Heart left ventricle (tissue), 16 donors: ENCODE measurements around the gene THNSL1. TPM values are rescaled to one million over a fixed set of nuclear protein-coding genes. Genes with fewer than 3 reads are reported as not detected.

Source experiments
- ATAC-seq, 4 donors: fragments of 200-7000 bp; cut with Tn5 transposase; one replicate each; pipeline ENCODE4 v1.9.1; 2020 to 2022; ENCODE audit warnings: moderate library complexity in 4 of 4, mild to moderate bottlenecking in 3 of 4, moderate number of reproducible peaks in 1 of 4
- DNase-seq, 5 donors: peaks; one replicate each; pipeline ENCODE4 v3.0.0-alpha.2; 2020
- H3K27ac ChIP-seq, 12 donors: fragments of 200-600 bp; sonication (generic) in 4 of 12; one replicate each; pipeline versions ENCODE4 v1.5.0 to v1.8.0; 2016 to 2022; ENCODE audit warnings: mild to moderate bottlenecking in 2 of 12
- H3K27me3 ChIP-seq, 9 donors: fragments of 200-600 bp; sonication (generic) in 2 of 9; one replicate each; pipeline versions ENCODE4 v1.5.1 to v1.8.0; 2016 to 2022; ENCODE audit warnings: mild to moderate bottlenecking in 3 of 9
- H3K36me3 ChIP-seq, 9 donors: fragments of 200-600 bp; sonication (generic) in 2 of 9; one replicate each; pipeline versions ENCODE4 v1.5.0 to v1.8.0; 2018 to 2022; ENCODE audit warnings: mild to moderate bottlenecking in 2 of 9
- H3K4me1 ChIP-seq, 12 donors: fragments of 200-600 bp; sonication (generic) in 4 of 12; one replicate each; pipeline versions ENCODE4 v1.5.0 to v1.8.0; 2016 to 2022; ENCODE audit warnings: mild to moderate bottlenecking in 3 of 12
- H3K4me3 ChIP-seq, 12 donors: fragments of 200-600 bp; sonication (generic) in 4 of 12; one replicate each; pipeline versions ENCODE4 v1.5.0 to v1.8.0; 2017 to 2022; ENCODE audit warnings: mild to moderate bottlenecking in 9 of 12, moderate library complexity in 4 of 12
- H3K9me3 ChIP-seq, 12 donors: fragments of 200-600 bp; sonication (generic) in 4 of 12; one replicate each; pipeline versions ENCODE4 v1.5.0 to v1.8.0; 2016 to 2022; ENCODE audit warnings: mild to moderate bottlenecking in 1 of 12
- POLR2A ChIP-seq, 2 donors: fragments of 450-650 bp; IDR thresholded peaks; one replicate each; pipeline ENCODE4 v1.6.1; 2017; ENCODE audit warnings: antibody characterized with exemption in 2 of 2, mild to moderate bottlenecking in 2 of 2, moderate library complexity in 2 of 2
- WGBS, 4 donors: extraction: QIAGEN DNeasy Blood & Tissue Kit in 2 of 4; methylation state at CpG; one replicate each; pipeline versions ENCODE4 v1.1.5 to v1.1.7; 2013 to 2018; 5-methylcytosine and 5-hydroxymethylcytosine counted together
- intact Hi-C, 10 donors: fragments of 100-400 bp; cut with DNase I; formaldehyde crosslinking; loops; one replicate each; pipeline versions ENCODE4 v1.11.1 to v1.14.2; 2022
- polyA plus RNA-seq, 2 donors: library from polyadenylated mRNA; stranded (reverse); fragments of 200-250 nt; gene quantifications; one replicate each; pipeline ENCODE4 v1.2.3, GENCODE V29; 2013
- total RNA-seq, 9 donors: library from RNA; depleted of rRNA in 2 of 9; stranded (reverse); fragments of >200 nt in 2 of 9; fragmentation: NEBNext Ultra II Directional in 3 of 9; extraction: Animal tissue kit (Norgen Biotek cat#: 25700) in 3 of 9; gene quantifications; one replicate each; pipeline versions ENCODE4 v1.1.0 to v1.2.4, GENCODE V29; 2016 to 2023
- TF ChIP-seq, protein P1 (sequence below), 12 donors: fragments of 200-600 bp; sonication (generic) in 4 of 12; IDR thresholded peaks; one replicate each; pipeline versions ENCODE4 v1.5.0 to v1.8.0; 2018 to 2022; ENCODE audit warnings: antibody characterized with exemption in 12 of 12, mild to moderate bottlenecking in 5 of 12
- donor health status: ischemic (EF 13 %, LVEDD 7.1; RV severe dilation, severe dysfunction).
- donor health status: healthy with polysubstance abuse.
- donor health status: DM: no; HTN: yes; CAD: no.
- donor health status: DM: no; HTN: no; CAD: no.
- donor health status: ischemic (EF 25% LVEDD 6.9; RV normal size, moderate dysfunction).
- donor health status: ischemic (EF 25% LVEDD 5.7; RV mildly dilated, moderate dysfunction).
- donor health status: healthy.
- donor health status: DM: yes; HTN: yes; CAD: no.
- donor health status: ischemic (EF 35%, LVEDD 5.7; RV mildly dilated, moderate dysfunction).
- donor health status: nonischemic (EF 11% LVEDD 7.7; RV severe dilation, severe dysfunction).
- donor health status: DM: yes; HTN: yes; CAD: no.
- donor health status: PGD.
- donor health status: ischemic (EF 29% LVEDD 5.4; RV normal size, mild dysfunction).
- donor health status: nonischemic (EF 23%, LVEDD 6.1; RV moderate dilation, normal function).

Gene THNSL1
- total and polyA plus RNA-seq, 11 donors, result 1.9 to 6.9 (median 3.9) TPM

GRCh38 chr10:25050402-25050801 lies 34.0 kb downstream of the THNSL1 start:
- Histone ChIP-seq H3K27ac (no peak overlapping the region), H3K4me3 (no peak overlapping the region), H3K9me3 (no peaks in the 10 kb centered on the region), H3K36me3 (no peaks in the 10 kb centered on the region), H3K27me3 (no peaks in the 10 kb centered on the region), H3K4me1 (peaks cover 0 to 14% (median 0%) of the 10 kb centered on the region in 12 donors)
- ATAC-seq (no peak), DNase-seq (no peak)
- 85 to 93% (median 89%) methylated on average over 9 of the region's 9 CpGs for WGBS, 4 donors
- intact Hi-C loops, result no loop called here
- TF ChIP-seq POLR2A (IDR thresholded peaks at IDR 0.05), result no peak
- TF ChIP-seq, protein P1, sequence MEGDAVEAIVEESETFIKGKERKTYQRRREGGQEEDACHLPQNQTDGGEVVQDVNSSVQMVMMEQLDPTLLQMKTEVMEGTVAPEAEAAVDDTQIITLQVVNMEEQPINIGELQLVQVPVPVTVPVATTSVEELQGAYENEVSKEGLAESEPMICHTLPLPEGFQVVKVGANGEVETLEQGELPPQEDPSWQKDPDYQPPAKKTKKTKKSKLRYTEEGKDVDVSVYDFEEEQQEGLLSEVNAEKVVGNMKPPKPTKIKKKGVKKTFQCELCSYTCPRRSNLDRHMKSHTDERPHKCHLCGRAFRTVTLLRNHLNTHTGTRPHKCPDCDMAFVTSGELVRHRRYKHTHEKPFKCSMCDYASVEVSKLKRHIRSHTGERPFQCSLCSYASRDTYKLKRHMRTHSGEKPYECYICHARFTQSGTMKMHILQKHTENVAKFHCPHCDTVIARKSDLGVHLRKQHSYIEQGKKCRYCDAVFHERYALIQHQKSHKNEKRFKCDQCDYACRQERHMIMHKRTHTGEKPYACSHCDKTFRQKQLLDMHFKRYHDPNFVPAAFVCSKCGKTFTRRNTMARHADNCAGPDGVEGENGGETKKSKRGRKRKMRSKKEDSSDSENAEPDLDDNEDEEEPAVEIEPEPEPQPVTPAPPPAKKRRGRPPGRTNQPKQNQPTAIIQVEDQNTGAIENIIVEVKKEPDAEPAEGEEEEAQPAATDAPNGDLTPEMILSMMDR (IDR thresholded peaks at IDR 0.05), result no peak

DNA sequence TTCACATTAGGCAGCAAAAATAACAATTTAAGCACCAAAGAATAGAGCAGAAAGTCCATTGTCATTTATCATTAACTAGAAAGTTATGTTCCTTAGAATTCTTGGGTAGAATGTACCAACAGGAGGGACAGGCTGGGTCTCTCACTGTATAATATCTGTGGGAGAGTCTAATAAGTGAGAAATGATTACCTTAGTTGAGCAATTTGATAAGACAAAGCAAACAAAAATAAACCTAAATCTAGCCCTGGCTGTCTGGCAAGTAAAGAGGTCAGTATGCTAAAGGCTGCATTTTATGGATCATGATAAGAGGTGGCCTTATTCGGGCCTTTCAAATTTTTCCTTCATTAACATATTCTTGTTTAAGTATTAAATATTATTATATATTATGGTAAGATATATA lies 35.6 kb downstream of the THNSL1 start:
- TF ChIP-seq POLR2A (IDR thresholded peaks at IDR 0.05), result no peak
- TF ChIP-seq, protein P1 (IDR thresholded peaks at IDR 0.05), result no peak
- Histone ChIP-seq H3K36me3 (no peaks in the 10 kb centered on the region), H3K9me3 (no peaks in the 10 kb centered on the region), H3K4me3 (no peak overlapping the region), H3K27me3 (no peaks in the 10 kb centered on the region), H3K27ac (no peak overlapping the region), H3K4me1 (peaks cover 0 to 14% (median 0%) of the 10 kb centered on the region in 12 donors)
- intact Hi-C loops, result no loop called here
- WGBS, 4 donors, result 93 to 97% (median 94%) methylated on average over 1 of the region's 1 CpG
- ATAC-seq (no peak), DNase-seq (no peak)

GRCh38 chr10:25056726-25057125 lies 40.3 kb downstream of the THNSL1 start:
- Histone ChIP-seq H3K36me3 (no peaks in the 10 kb centered on the region), H3K4me1 (no peaks in the 10 kb centered on the region), H3K27ac (no peak overlapping the region), H3K4me3 (no peak overlapping the region), H3K9me3 (no peaks in the 10 kb centered on the region), H3K27me3 (no peaks in the 10 kb centered on the region)
- intact Hi-C loops, result no loop called here
- no peak for DNase-seq
- TF ChIP-seq, protein P1 (IDR thresholded peaks at IDR 0.05), result no peak
- no peak for TF ChIP-seq POLR2A (IDR thresholded peaks at IDR 0.05)
- WGBS, 4 donors, result 80 to 90% (median 82%) methylated on average over 3 of the region's 3 CpGs
- ATAC-seq, result no peak

- Histone ChIP-seq H3K9me3 (no peaks in the 10 kb centered on the region), H3K27me3 (no peaks in the 10 kb centered on the region), H3K4me3 (no peak overlapping the region), H3K36me3 (no peaks in the 10 kb centered on the region), H3K27ac (no peak overlapping the region), H3K4me1 (peaks cover 0 to 8% (median 0%) of the 10 kb centered on the region in 12 donors)
- no peak for TF ChIP-seq POLR2A (IDR thresholded peaks at IDR 0.05)
- TF ChIP-seq, protein P1 (IDR thresholded peaks at IDR 0.05), result no peak
- WGBS, 4 donors, result 44 to 63% (median 60%) methylated on average over 4 of the region's 4 CpGs
- intact Hi-C loops, result no loop called here
- ATAC-seq (no peak), DNase-seq (no peak)
Measured at GRCh38 chr10:25057886-25058285, 41.5 kb downstream of the THNSL1 start.
